Muscle of arm (tissue), 12 donors: ENCODE data around the gene KCNJ14. TPM values are rescaled to one million over a fixed set of nuclear protein-coding genes. Genes with fewer than 3 reads are reported as not detected.
"Not testable (repeated sequence)": the region's sequence is repeated elsewhere in the genome, so short reads cannot be mapped to it uniquely, and the experiment has no call there.

Experiments
- DNase-seq: peaks from one replicate; pipeline ENCODE4 v3.0.0-alpha.2; 2013
- polyA plus RNA-seq, 12 donors: library from polyadenylated mRNA; unstranded; fragments of 120-200 nt; gene quantifications; one replicate each; pipeline ENCODE4 v1.2.1, GENCODE V29; 2013; ENCODE audit not compliant: insufficient read length in 12 of 12

The KCNJ14 gene
- polyA plus RNA-seq, 12 donors: 0.54 to 1.3 (median 0.83) TPM; not detected in 2

GRCh38 chr19:48470856-48471255 lies 15.5 kb downstream of the KCNJ14 start:
- no peak for DNase-seq

- DNase-seq: no peak
Observed at GRCh38 chr19:48471836-48472235, 16.5 kb downstream of the KCNJ14 start.

GRCh38 chr19:48473161-48473966 lies 18.0 kb downstream of the KCNJ14 start:
- no peak for DNase-seq

GRCh38 chr19:48474084-48474592 lies 18.8 kb downstream of the KCNJ14 start:
- DNase-seq: no peak

- no peak for DNase-seq
Observed at GRCh38 chr19:48475369-48476068, 20.1 kb downstream of the KCNJ14 start.

- no peak for DNase-seq
Observed at GRCh38 chr19:48476176-48476575, 20.8 kb downstream of the KCNJ14 start.

- no peak for DNase-seq
Observed at GRCh38 chr19:48477067-48477685, 21.8 kb downstream of the KCNJ14 start.

GRCh38 chr19:48477698-48478338 lies 22.4 kb downstream of the KCNJ14 start:
- no peak for DNase-seq

- no peak for DNase-seq
Observed at GRCh38 chr19:48478339-48479256, 23.2 kb downstream of the KCNJ14 start.

GRCh38 chr19:48479686-48480085 lies 24.3 kb downstream of the KCNJ14 start:
- DNase-seq: no peak

GRCh38 chr19:48480183-48480557 lies 24.8 kb downstream of the KCNJ14 start:
- peak; percentile 48 for DNase-seq

- DNase-seq: peak; percentile 45
Observed at GRCh38 chr19:48480558-48481500, 25.5 kb downstream of the KCNJ14 start.

- DNase-seq: no peak
Observed at GRCh38 chr19:48481846-48482639, 26.7 kb downstream of the KCNJ14 start.

GRCh38 chr19:48483301-48483700 lies 27.9 kb downstream of the KCNJ14 start:
- no peak for DNase-seq

GRCh38 chr19:48484247-48484893 lies 29.0 kb downstream of the KCNJ14 start:
- DNase-seq: no peak

GRCh38 chr19:48484931-48485612 lies 29.7 kb downstream of the KCNJ14 start:
- DNase-seq: no peak

GRCh38 chr19:48486706-48487105 lies 31.3 kb downstream of the KCNJ14 start:
- DNase-seq: not testable (repeated sequence)

GRCh38 chr19:48487544-48487943 lies 32.2 kb downstream of the KCNJ14 start:
- DNase-seq: no peak
